Stimulated activated CD8-positive, alpha-beta memory T cell treated with anti-CD3 and anti-CD28 coated beads, Interleukin-4, amount 100 ng/mL, for 4 hours (primary cell): Measurements from ENCODE around the gene TPRG1.
"Not testable (repeated sequence)": the region's sequence is repeated elsewhere in the genome, so short reads cannot be mapped to it uniquely, and the experiment has no call there.

Experiments
- DNase-seq, 2 donors: peaks; one replicate each; pipeline ENCODE4 v3.0.0-alpha.2; 2020; ENCODE audit warnings: low read depth in 2 of 2, low spot score in 1 of 2

Gene TPRG1

GRCh38 chr3:189308608-189309007 is 136.8 kb downstream of the TPRG1 start:
- DNase-seq = no peak

GRCh38 chr3:189309400-189309975 is 137.7 kb downstream of the TPRG1 start:
- no peak for DNase-seq

GRCh38 chr3:189311521-189311920 is 139.8 kb downstream of the TPRG1 start:
- no peak for DNase-seq

GRCh38 chr3:189312866-189313265 is 141.1 kb downstream of the TPRG1 start:
- no peak for DNase-seq

- DNase-seq = no peak
Measured at GRCh38 chr3:189316296-189317019, 144.7 kb downstream of the TPRG1 start.

- DNase-seq = no peak
Measured at GRCh38 chr3:189317911-189318310, 146.1 kb downstream of the TPRG1 start.

GRCh38 chr3:189320511-189320910 is 148.7 kb downstream of the TPRG1 start:
- no peak for DNase-seq

- no peak for DNase-seq
Measured at GRCh38 chr3:189322339-189322738, 150.6 kb downstream of the TPRG1 start.

GRCh38 chr3:189324538-189325138 is 152.9 kb downstream of the TPRG1 start:
- peak; percentile 51 to 53 for DNase-seq

GRCh38 chr3:189325454-189325853 is 153.7 kb downstream of the TPRG1 start:
- DNase-seq = no peak

- not testable (repeated sequence) for DNase-seq
Measured at GRCh38 chr3:189329630-189330029, 157.9 kb downstream of the TPRG1 start.

- no peak for DNase-seq
Measured at GRCh38 chr3:189330066-189330465, 158.3 kb downstream of the TPRG1 start.

GRCh38 chr3:189331002-189331418 is 159.2 kb downstream of the TPRG1 start:
- DNase-seq = no peak

- no peak for DNase-seq
Measured at GRCh38 chr3:189334064-189334920, 162.5 kb downstream of the TPRG1 start.

GRCh38 chr3:189337673-189338091 is 165.9 kb downstream of the TPRG1 start:
- no peak for DNase-seq

GRCh38 chr3:189338366-189338765 is 166.6 kb downstream of the TPRG1 start:
- no peak for DNase-seq

GRCh38 chr3:189339996-189340395 is 168.2 kb downstream of the TPRG1 start:
- DNase-seq = no peak

- DNase-seq = no peak
Measured at GRCh38 chr3:189340680-189341460, 169.1 kb downstream of the TPRG1 start.

GRCh38 chr3:189342811-189343210 is 171.0 kb downstream of the TPRG1 start:
- DNase-seq = no peak

- DNase-seq = no peak
Measured at GRCh38 chr3:189344996-189345395, 173.2 kb downstream of the TPRG1 start.

- DNase-seq = no peak
Measured at GRCh38 chr3:189349772-189350171, 178.0 kb downstream of the TPRG1 start.
